ENCODE measurements around the gene HSPBAP1.

- TF ChIP-seq CTCF (IDR thresholded peaks at IDR 0.05) (no peak), POLR2A (IDR thresholded peaks at IDR 0.05) (no peak)
These were observed 7.6 kb downstream of the HSPBAP1 start for GRCh38 chr3:122786066-122786465.
